ENCODE data around the gene PLA2R1. TPM values are rescaled to one million over a fixed set of nuclear protein-coding genes. Genes with fewer than 3 reads are reported as not detected.

The PLA2R1 gene
- total and polyA plus RNA-seq, 8 donors, result 0.31 to 6.8 (median 3.3) TPM

GRCh38 chr2:160034396-160034795, 28.0 kb downstream of the PLA2R1 start:
- 86 to 98% (median 91%) methylated on average over 5 to 6 of the region's 6 CpGs for WGBS, 5 donors
- TF ChIP-seq CTCF (IDR thresholded peaks at IDR 0.05), result no peak
- no peak for TF ChIP-seq EP300 (IDR thresholded peaks at IDR 0.05)
- no peak for TF ChIP-seq POLR2A (IDR thresholded peaks at IDR 0.05)
- no peak for TF ChIP-seq POLR2AphosphoS5 (IDR thresholded peaks at IDR 0.05)
- Histone ChIP-seq H3K9me3 (no peaks in the 10 kb centered on the region), H3K4me3 (no peak overlapping the region), H3K36me3 (no peaks in the 10 kb centered on the region), H3K27me3 (no peaks in the 10 kb centered on the region), H3K4me1 (peaks cover 0 to 3% (median under 1%) of the 10 kb centered on the region in 4 donors), H3K27ac (no peak overlapping the region)
- DNase-seq, result no peak
- intact Hi-C loops (cut with DNase I; ENCODE audit: low total_unique reads), result no loop called here

- intact Hi-C loops (cut with DNase I; ENCODE audit: low total_unique reads), result no loop called here
- DNase-seq, result no peak
- Histone ChIP-seq H3K9me3 (no peaks in the 10 kb centered on the region), H3K4me3 (no peak overlapping the region), H3K36me3 (no peaks in the 10 kb centered on the region), H3K27me3 (no peaks in the 10 kb centered on the region), H3K4me1 (peaks cover 0 to 1% (median 0%) of the 10 kb centered on the region in 4 donors), H3K27ac (no peak overlapping the region)
- TF ChIP-seq POLR2A (IDR thresholded peaks at IDR 0.05) (no peak), CTCF (IDR thresholded peaks at IDR 0.05) (no peak), POLR2AphosphoS5 (IDR thresholded peaks at IDR 0.05) (no peak), EP300 (IDR thresholded peaks at IDR 0.05) (no peak)
- WGBS, 5 donors, result 83 to 95% (median 93%) methylated on average over 2 of the region's 2 CpGs
Observed at GRCh38 chr2:160033732-160034392, 28.6 kb downstream of the PLA2R1 start.

- DNase-seq, result no peak
- WGBS, 5 donors, result 43 to 94% (median 70%) methylated on average over 1 to 2 of the region's 2 CpGs
- H3K4me3 ChIP-seq, result no peak overlapping the region
- no peaks in the 10 kb centered on the region for H3K9me3 ChIP-seq
- no peak for TF ChIP-seq EP300 (IDR thresholded peaks at IDR 0.05)
- no peak for TF ChIP-seq POLR2A (IDR thresholded peaks at IDR 0.05)
- no peak for TF ChIP-seq POLR2AphosphoS5 (IDR thresholded peaks at IDR 0.05)
- TF ChIP-seq CTCF (IDR thresholded peaks at IDR 0.05), result no peak
- no peaks in the 10 kb centered on the region for H3K36me3 ChIP-seq
- H3K4me1 ChIP-seq, result peaks cover 0 to 10% (median 0%) of the 10 kb centered on the region in 4 donors
- H3K27ac ChIP-seq, result no peak overlapping the region
- H3K27me3 ChIP-seq, result no peaks in the 10 kb centered on the region
- intact Hi-C loops (cut with DNase I; ENCODE audit: low total_unique reads), result no loop called here
Observed at GRCh38 chr2:160029270-160029628, 33.2 kb downstream of the PLA2R1 start.

GRCh38 chr2:160028431-160029269, 33.8 kb downstream of the PLA2R1 start:
- Histone ChIP-seq H3K4me1 (peaks cover 0 to 10% (median 0%) of the 10 kb centered on the region in 4 donors), H3K27me3 (no peaks in the 10 kb centered on the region), H3K36me3 (no peaks in the 10 kb centered on the region), H3K27ac (no peak overlapping the region), H3K9me3 (no peaks in the 10 kb centered on the region), H3K4me3 (no peak overlapping the region)
- 61 to 85% (median 79%) methylated on average over 10 of the region's 10 CpGs for WGBS, 5 donors
- peak in 1 of 2 donors; percentile 32 for DNase-seq
- TF ChIP-seq CTCF (IDR thresholded peaks at IDR 0.05), result no peak
- TF ChIP-seq POLR2A (IDR thresholded peaks at IDR 0.05), result no peak
- no peak for TF ChIP-seq EP300 (IDR thresholded peaks at IDR 0.05)
- no peak for TF ChIP-seq POLR2AphosphoS5 (IDR thresholded peaks at IDR 0.05)
- intact Hi-C loops (cut with DNase I; ENCODE audit: low total_unique reads), result no loop called here
